HCT116 (cell line): Measurements from ENCODE around the gene CCL11.

Experiments
- CTCF ChIP-seq, 3 experiments: fragments of 200-600 bp in 1 of 3; sonication (generic) in 1 of 3; IDR thresholded peaks in 2 of 3; conservative IDR thresholded peaks in 1 of 3; 2 replicates each; pipeline ENCODE4 v1.5.1; 2012 to 2017; ENCODE audit warnings: low read depth in 2 of 3, low read length in 2 of 3, antibody characterized with exemption in 1 of 3, borderline replicate concordance in 1 of 3, control low read depth in 1 of 3, mild to moderate bottlenecking in 1 of 3, mixed read lengths in 1 of 3, mixed run types in 1 of 3, moderate library complexity in 1 of 3; ENCODE audit not compliant: insufficient read depth in 1 of 3
- EZH2 ChIP-seq: fragments of 200-600 bp; sonication (generic); IDR thresholded peaks from 2 replicates; pipeline ENCODE4 v1.6.1; 2017; ENCODE audit warnings: antibody characterized with exemption, mixed run types
- EZH2phosphoT487 ChIP-seq: fragments of 200-600 bp; IDR thresholded peaks from 2 replicates; pipeline ENCODE4 v1.6.1; 2018; ENCODE audit warnings: antibody characterized with exemption, borderline replicate concordance
- POLR2A ChIP-seq: IDR thresholded peaks from 2 replicates; pipeline ENCODE4 v1.7.0; 2011; ENCODE audit warnings: borderline replicate concordance; ENCODE audit not compliant: insufficient read depth, insufficient read length; ENCODE audit errors: extremely low read depth
- POLR2AphosphoS5 ChIP-seq: IDR thresholded peaks from 2 replicates; pipeline ENCODE4 v1.6.1; 2011; ENCODE audit warnings: mild to moderate bottlenecking, low read depth, low read length, moderate library complexity
- TCF7L2 ChIP-seq: IDR thresholded peaks from 2 replicates; pipeline ENCODE4 v1.7.0; 2011; ENCODE audit warnings: borderline replicate concordance, inconsistent platforms; ENCODE audit not compliant: insufficient read depth, insufficient read length; ENCODE audit errors: extremely low read depth
- YY1 ChIP-seq: IDR thresholded peaks from 2 replicates; pipeline ENCODE4 v1.6.1; 2011; ENCODE audit warnings: low read length, low read depth, moderate library complexity, mild to moderate bottlenecking; ENCODE audit not compliant: insufficient replicate concordance; ENCODE audit errors: extremely low read depth
- ZBTB33 ChIP-seq: IDR thresholded peaks from 2 replicates; pipeline ENCODE4 v1.6.1; 2011; ENCODE audit warnings: mild to moderate bottlenecking, low read length, moderate library complexity; ENCODE audit not compliant: insufficient replicate concordance; ENCODE audit errors: extremely low read depth
- ZNF274 ChIP-seq: fragments of 200-500 bp; sonication (Bioruptor generic); IDR thresholded peaks from 2 replicates; pipeline ENCODE4 v1.6.1; 2014; ENCODE audit warnings: mild to moderate bottlenecking, low read depth, low read length, inconsistent platforms
- TF ChIP-seq, protein P1 (sequence below): IDR thresholded peaks from 2 replicates; pipeline ENCODE4 v1.6.1; 2012
- TF ChIP-seq, protein P2 (sequence below): IDR thresholded peaks from 2 replicates; pipeline ENCODE4 v1.6.1; 2012

GRCh38 chr17:34246881-34247280 lies 38.7 kb upstream of the CCL11 start:
- no peak for TF ChIP-seq CTCF (IDR thresholded peaks at IDR 0.05 in 2 of 3, conservative IDR thresholded peaks at IDR 0.05 in 1 of 3; ENCODE audit: borderline replicate concordance in 1 of 3, insufficient read depth in 1 of 3, low read depth in 2 of 3, low read length in 2 of 3)
- TF ChIP-seq POLR2AphosphoS5 = no peak
- no peak for TF ChIP-seq POLR2A
- TF ChIP-seq YY1 = no peak
- TF ChIP-seq TCF7L2 = no peak
- no peak for TF ChIP-seq EZH2phosphoT487
- TF ChIP-seq EZH2 = no peak
- no peak for TF ChIP-seq ZBTB33
- TF ChIP-seq, protein P1, sequence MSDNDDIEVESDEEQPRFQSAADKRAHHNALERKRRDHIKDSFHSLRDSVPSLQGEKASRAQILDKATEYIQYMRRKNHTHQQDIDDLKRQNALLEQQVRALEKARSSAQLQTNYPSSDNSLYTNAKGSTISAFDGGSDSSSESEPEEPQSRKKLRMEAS = no peak
- TF ChIP-seq ZNF274 = no peak
- TF ChIP-seq, protein P2, sequence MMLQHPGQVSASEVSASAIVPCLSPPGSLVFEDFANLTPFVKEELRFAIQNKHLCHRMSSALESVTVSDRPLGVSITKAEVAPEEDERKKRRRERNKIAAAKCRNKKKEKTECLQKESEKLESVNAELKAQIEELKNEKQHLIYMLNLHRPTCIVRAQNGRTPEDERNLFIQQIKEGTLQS = no peak
